Karpas-422 (cell line): ENCODE data around the gene CUTA. TPM values are rescaled to one million over a fixed set of nuclear protein-coding genes. Genes with fewer than 3 reads are reported as not detected.

Source experiments
- DNase-seq: peaks from one replicate; pipeline ENCODE4 v3.0.0-alpha.2; 2015
- H2AFZ ChIP-seq: fragments of 200-600 bp; sonication (generic); 2 replicates; pipeline ENCODE4 v1.6.1; 2014; ENCODE audit warnings: antibody characterized with exemption, low read length, mixed read lengths
- H3K27ac ChIP-seq: fragments of 200-600 bp; sonication (generic); 2 replicates; pipeline ENCODE4 v1.5.1; 2014; ENCODE audit warnings: mild to moderate bottlenecking, low read length, moderate library complexity
- H3K27me3 ChIP-seq: fragments of 200-600 bp; sonication (generic); 2 replicates; pipeline ENCODE4 v1.6.1; 2014; ENCODE audit warnings: low read length, mixed read lengths
- H3K36me3 ChIP-seq: fragments of 200-600 bp; sonication (generic); 2 replicates; pipeline ENCODE4 v1.6.1; 2014; ENCODE audit warnings: low read length, mixed read lengths; ENCODE audit not compliant: insufficient read depth
- H3K4me1 ChIP-seq: fragments of 200-600 bp; sonication (generic); 2 replicates; pipeline ENCODE4 v1.6.1; 2014; ENCODE audit warnings: mild to moderate bottlenecking, low read length, mixed read lengths
- H3K4me2 ChIP-seq: fragments of 200-600 bp; sonication (generic); 2 replicates; pipeline ENCODE4 v1.6.1; 2014; ENCODE audit warnings: low read length, low read depth, mild to moderate bottlenecking; ENCODE audit not compliant: poor library complexity, severe bottlenecking
- H3K4me3 ChIP-seq: fragments of 200-600 bp; sonication (generic); 2 replicates; pipeline ENCODE4 v1.5.1; 2014; ENCODE audit warnings: mild to moderate bottlenecking, antibody characterized with exemption, low read length, mixed read lengths
- H3K79me2 ChIP-seq: fragments of 200-600 bp; sonication (generic); 2 replicates; pipeline ENCODE4 v1.6.1; 2014; ENCODE audit warnings: mild to moderate bottlenecking, low read length, mixed read lengths
- H3K9ac ChIP-seq: fragments of 200-600 bp; sonication (generic); 2 replicates; pipeline ENCODE4 v1.6.0; 2014; ENCODE audit warnings: low read length
- H3K9me2 ChIP-seq: fragments of 200-600 bp; sonication (generic), shearing (Covaris generic); replicated peaks from 2 replicates; pipeline ENCODE4 v1.6.0; 2014; ENCODE audit warnings: mild to moderate bottlenecking, low read length, moderate library complexity; ENCODE audit not compliant: insufficient read depth
- H3K9me3 ChIP-seq: fragments of 300-700, 200-600 bp; sonication (generic); 2 replicates; pipeline ENCODE4 v1.6.1; 2014; ENCODE audit warnings: low read length, mixed read lengths
- H4K20me1 ChIP-seq: fragments of 200-600 bp; sonication (generic); 2 replicates; pipeline ENCODE4 v1.6.1; 2014; ENCODE audit warnings: mild to moderate bottlenecking, antibody characterized with exemption, low read length, low read depth; ENCODE audit not compliant: insufficient read depth
- total RNA-seq: library from RNA; depleted of rRNA; stranded (reverse); fragments of >200 nt; shearing (Covaris generic); gene quantifications from 2 replicates; pipeline ENCODE4 v1.2.3, GENCODE V29; 2014; ENCODE audit warnings: low replicate concordance

The CUTA gene
- total RNA-seq, 1 experiment from 2014 or later: 260 TPM

GRCh38 chr6:33443619-33444504 is 26.0 kb upstream of the CUTA start:
- Histone ChIP-seq H3K9me2 (no peaks in the 10 kb centered on the region), H3K36me3 (peaks cover 13% of the 10 kb centered on the region; the same call in 1 of the 2 replicates), H3K9me3 (no peaks in the 10 kb centered on the region), H3K4me3 (no peak overlapping the region), H3K4me1 (no peaks in the 10 kb centered on the region), H3K9ac (no peak overlapping the region), H3K4me2 (no peak overlapping the region), H4K20me1 (no peaks in the 10 kb centered on the region), H3K27me3 (no peaks in the 10 kb centered on the region), H2AFZ (no peak overlapping the region), H3K79me2 (no peaks in the 10 kb centered on the region), H3K27ac (no peak overlapping the region)
- no peak for DNase-seq

GRCh38 chr6:33443025-33443424 is 25.1 kb upstream of the CUTA start:
- H3K79me2 ChIP-seq: no peaks in the 10 kb centered on the region
- H3K4me3 ChIP-seq: no peak overlapping the region
- H3K9me2 ChIP-seq: no peaks in the 10 kb centered on the region
- no peak for DNase-seq
- no peak overlapping the region for H2AFZ ChIP-seq
- no peaks in the 10 kb centered on the region for H3K9me3 ChIP-seq
- no peaks in the 10 kb centered on the region for H4K20me1 ChIP-seq
- no peaks in the 10 kb centered on the region for H3K4me1 ChIP-seq
- H3K4me2 ChIP-seq: no peak overlapping the region
- H3K36me3 ChIP-seq: peaks cover 15% of the 10 kb centered on the region
- H3K27me3 ChIP-seq: no peaks in the 10 kb centered on the region
- H3K9ac ChIP-seq: no peak overlapping the region
- no peak overlapping the region for H3K27ac ChIP-seq

- no peak overlapping the region for H3K4me2 ChIP-seq
- H3K27me3 ChIP-seq: no peaks in the 10 kb centered on the region
- no peaks in the 10 kb centered on the region for H3K9me2 ChIP-seq
- no peak overlapping the region for H2AFZ ChIP-seq
- no peaks in the 10 kb centered on the region for H3K79me2 ChIP-seq
- peaks cover 12% of the 10 kb centered on the region for H3K36me3 ChIP-seq
- H4K20me1 ChIP-seq: no peaks in the 10 kb centered on the region
- no peaks in the 10 kb centered on the region for H3K9me3 ChIP-seq
- no peak overlapping the region for H3K9ac ChIP-seq
- H3K4me3 ChIP-seq: no peak overlapping the region
- DNase-seq: no peak
- no peak overlapping the region for H3K27ac ChIP-seq
- H3K4me1 ChIP-seq: no peaks in the 10 kb centered on the region
These were observed 24.4 kb upstream of the CUTA start for GRCh38 chr6:33442283-33442682.

GRCh38 chr6:33441457-33441856 is 23.6 kb upstream of the CUTA start:
- no peak for DNase-seq
- Histone ChIP-seq H3K9me3 (no peaks in the 10 kb centered on the region), H3K27me3 (no peaks in the 10 kb centered on the region), H3K4me1 (no peaks in the 10 kb centered on the region), H2AFZ (no peak overlapping the region), H3K79me2 (no peaks in the 10 kb centered on the region), H3K27ac (no peak overlapping the region), H3K4me2 (no peak overlapping the region), H3K4me3 (no peak overlapping the region), H3K36me3 (peaks cover 18% of the 10 kb centered on the region), H4K20me1 (no peaks in the 10 kb centered on the region), H3K9ac (no peak overlapping the region), H3K9me2 (no peaks in the 10 kb centered on the region)

- Histone ChIP-seq H3K27ac (no peak overlapping the region), H3K9me3 (no peaks in the 10 kb centered on the region), H3K4me3 (no peak overlapping the region), H3K79me2 (no peaks in the 10 kb centered on the region), H3K4me1 (no peaks in the 10 kb centered on the region), H3K9me2 (no peaks in the 10 kb centered on the region), H3K27me3 (no peaks in the 10 kb centered on the region), H3K4me2 (no peak overlapping the region), H2AFZ (no peak overlapping the region), H3K9ac (no peak overlapping the region), H4K20me1 (no peaks in the 10 kb centered on the region), H3K36me3 (peaks cover 18% of the 10 kb centered on the region)
- DNase-seq: no peak
These were observed 22.9 kb upstream of the CUTA start for GRCh38 chr6:33440649-33441309.

GRCh38 chr6:33439956-33440648 is 22.2 kb upstream of the CUTA start:
- Histone ChIP-seq H3K79me2 (no peaks in the 10 kb centered on the region), H3K4me2 (no peak overlapping the region), H3K4me1 (no peaks in the 10 kb centered on the region), H3K27me3 (no peaks in the 10 kb centered on the region), H3K9ac (no peak overlapping the region), H4K20me1 (no peaks in the 10 kb centered on the region), H3K9me3 (no peaks in the 10 kb centered on the region), H3K27ac (no peak overlapping the region), H3K36me3 (peaks cover 24% of the 10 kb centered on the region), H3K9me2 (no peaks in the 10 kb centered on the region), H2AFZ (no peak overlapping the region), H3K4me3 (no peak overlapping the region)
- DNase-seq: no peak

- DNase-seq: no peak
- Histone ChIP-seq H3K9ac (no peak overlapping the region), H3K9me3 (no peaks in the 10 kb centered on the region), H2AFZ (no peak overlapping the region), H3K4me1 (no peaks in the 10 kb centered on the region), H3K36me3 (peaks cover 25% of the 10 kb centered on the region), H3K79me2 (no peaks in the 10 kb centered on the region), H3K27ac (no peak overlapping the region), H3K4me2 (no peak overlapping the region), H3K27me3 (no peaks in the 10 kb centered on the region), H3K9me2 (no peaks in the 10 kb centered on the region), H3K4me3 (no peak overlapping the region), H4K20me1 (no peaks in the 10 kb centered on the region)
These were observed 21.2 kb upstream of the CUTA start for GRCh38 chr6:33438978-33439594.

- Histone ChIP-seq H3K9me2 (no peaks in the 10 kb centered on the region), H3K9me3 (no peaks in the 10 kb centered on the region), H3K36me3 (peaks cover 25% of the 10 kb centered on the region), H3K9ac (no peak overlapping the region), H2AFZ (no peak overlapping the region), H3K4me1 (peaks cover 7% of the 10 kb centered on the region), H4K20me1 (no peaks in the 10 kb centered on the region), H3K27ac (no peak overlapping the region), H3K27me3 (no peaks in the 10 kb centered on the region), H3K4me3 (no peak overlapping the region), H3K79me2 (peaks cover 7% of the 10 kb centered on the region), H3K4me2 (no peak overlapping the region)
- no peak for DNase-seq
These were observed 19.8 kb upstream of the CUTA start for GRCh38 chr6:33437666-33438065.
